Panc1 (cell line): ENCODE results near the gene AQP12B. TPM values are rescaled to one million over a fixed set of nuclear protein-coding genes. Genes with fewer than 3 reads are reported as not detected.

Experiments
- ATAC-seq: fragments of 200-7000 bp; cut with Tn5 transposase; 2 replicates; pipeline ENCODE4 v1.9.1; 2020; ENCODE audit warnings: mild to moderate bottlenecking, moderate library complexity
- BruUV-seq: library from RNA; stranded (reverse); fragments of 400-500 nt; replicated peaks from 2 replicates; lab custom pipeline; 2021; lab: Mats Ljungman, UMichigan
- CTCF ChIA-PET: fragments of 300-600 bp; sonication (Branson Sonifier 250); formaldehyde crosslinking; loops from one replicate; lab custom pipeline; 2022; ENCODE audit warnings: antibody characterized with exemption; lab: Charles Lee
- POLR2A ChIA-PET: fragments of 300-600 bp; sonication (Branson Sonifier 250); formaldehyde crosslinking; loops from one replicate; lab custom pipeline; 2022; ENCODE audit warnings: antibody characterized with exemption; lab: Charles Lee
- DNase-seq: peaks from one replicate; pipeline ENCODE4 v3.0.0-alpha.2; 2010; ENCODE audit warnings: low read depth, low spot score
- H3K27ac ChIP-seq: 2 replicates; pipeline ENCODE4 v1.5.1; 2011; ENCODE audit warnings: mild to moderate bottlenecking, low read length, inconsistent platforms
- H3K27me3 ChIP-seq: fragments of 200-500 bp; sonication (Bioruptor generic); 2 replicates; pipeline ENCODE4 v1.6.0; 2014; ENCODE audit warnings: low read length, inconsistent platforms; ENCODE audit not compliant: control insufficient read depth, insufficient read depth
- H3K36me3 ChIP-seq: fragments of 200-500 bp; sonication (Bioruptor generic); 2 replicates; pipeline ENCODE4 v1.5.1; 2014; ENCODE audit warnings: inconsistent platforms, mild to moderate bottlenecking, low read length, moderate library complexity; ENCODE audit not compliant: control insufficient read depth, insufficient read depth
- H3K4me1 ChIP-seq: 2 replicates; pipeline ENCODE4 v1.5.1; 2011; ENCODE audit warnings: inconsistent platforms, mild to moderate bottlenecking, low read length, moderate library complexity; ENCODE audit not compliant: control insufficient read depth, insufficient read depth
- H3K4me3 ChIP-seq, 2 experiments: 2 replicates each; pipeline ENCODE4 v1.5.1; 2011 to 2012; ENCODE audit warnings: low read depth in 2 of 2, low read length in 2 of 2, mild to moderate bottlenecking in 2 of 2, inconsistent platforms in 1 of 2, moderate library complexity in 1 of 2
- H3K9me3 ChIP-seq: fragments of 200-500 bp; sonication (Bioruptor generic); 2 replicates; pipeline ENCODE4 v1.5.1; 2014; ENCODE audit warnings: low read depth, mild to moderate bottlenecking, inconsistent platforms, low read length, moderate library complexity; ENCODE audit not compliant: control insufficient read depth, insufficient read depth
- POLR2AphosphoS5 ChIP-seq: IDR thresholded peaks from 2 replicates; pipeline ENCODE4 v1.6.1; 2012; ENCODE audit warnings: mild to moderate bottlenecking, low read depth, low read length, moderate library complexity
- SIN3A ChIP-seq: IDR thresholded peaks from 2 replicates; pipeline ENCODE4 v1.6.1; 2012; ENCODE audit warnings: low read depth, mild to moderate bottlenecking, low read length, moderate library complexity, borderline replicate concordance; ENCODE audit not compliant: insufficient read depth
- TCF7L2 ChIP-seq: IDR thresholded peaks from 2 replicates; pipeline ENCODE4 v1.6.1; 2011; ENCODE audit warnings: mild to moderate bottlenecking, low read depth, low read length, inconsistent platforms
- in situ Hi-C: cut with HindIII; loops from 2 replicates; pipeline ENCODE4 v1.10.0; 2016; ENCODE audit warnings: low sequenced_read_pairs, low pct_unique_long_range_greater_than_20kb
- intact Hi-C: fragments of 100-400 bp; cut with micrococcal nuclease; formaldehyde crosslinking; loops from one replicate; pipeline ENCODE4 v1.10.0; 2022; ENCODE audit not compliant: unreplicated experiment
- total RNA-seq: library from RNA; stranded (reverse); gene quantifications from one replicate; pipeline ENCODE4 v1.2.1, GENCODE V29; 2021; ENCODE audit not compliant: unreplicated experiment
- TF ChIP-seq, protein P1 (sequence below), 2 experiments: IDR thresholded peaks; 2 replicates each; pipeline ENCODE4 v1.6.1; 2011 to 2012; ENCODE audit warnings: low read depth in 2 of 2, control low read depth in 1 of 2, low read length in 1 of 2, mild to moderate bottlenecking in 1 of 2, moderate library complexity in 1 of 2; ENCODE audit not compliant: insufficient read depth in 1 of 2
- TF ChIP-seq, protein P2 (sequence below): fragments of 450-650 bp; IDR thresholded peaks from 2 replicates; pipeline ENCODE4 v1.5.1; 2017; ENCODE audit warnings: mild to moderate bottlenecking

AQP12B gene
- total RNA-seq, 1 experiment from 2014 or later: not detected

DNA sequence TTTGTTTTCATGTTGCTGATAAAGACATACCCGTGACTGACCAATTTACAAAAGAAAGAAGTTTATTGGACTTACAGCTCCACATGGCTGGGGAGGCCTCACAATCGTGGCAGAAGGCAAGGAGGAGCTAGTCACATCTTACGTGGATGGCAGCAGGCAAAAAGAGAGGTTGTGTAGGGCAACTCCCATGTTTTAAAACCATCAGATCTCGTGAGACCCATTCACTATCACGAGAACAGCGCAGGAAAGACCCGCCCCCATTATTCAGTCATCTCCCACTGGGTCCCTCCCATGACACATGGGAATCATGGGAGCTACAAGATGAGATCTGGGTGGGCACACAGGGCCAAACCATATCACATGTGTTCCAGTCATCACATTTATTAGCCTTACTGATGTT lies 25.8 kb upstream of the AQP12B start:
- Histone ChIP-seq H3K36me3 (no peaks in the 10 kb centered on the region), H3K27ac (no peak overlapping the region), H3K9me3 (no peaks in the 10 kb centered on the region), H3K4me3 (no peak overlapping the region), H3K4me1 (no peaks in the 10 kb centered on the region), H3K27me3 (no peaks in the 10 kb centered on the region)
- ATAC-seq (no peak), DNase-seq (no peak)
- BruUV-seq: no TSS peak
- in situ Hi-C loops: no loop called here
- CTCF ChIA-PET: no interaction called here
- TF ChIP-seq SIN3A (no peak), POLR2AphosphoS5 (no peak), TCF7L2 (no peak)
- TF ChIP-seq, protein P1, sequence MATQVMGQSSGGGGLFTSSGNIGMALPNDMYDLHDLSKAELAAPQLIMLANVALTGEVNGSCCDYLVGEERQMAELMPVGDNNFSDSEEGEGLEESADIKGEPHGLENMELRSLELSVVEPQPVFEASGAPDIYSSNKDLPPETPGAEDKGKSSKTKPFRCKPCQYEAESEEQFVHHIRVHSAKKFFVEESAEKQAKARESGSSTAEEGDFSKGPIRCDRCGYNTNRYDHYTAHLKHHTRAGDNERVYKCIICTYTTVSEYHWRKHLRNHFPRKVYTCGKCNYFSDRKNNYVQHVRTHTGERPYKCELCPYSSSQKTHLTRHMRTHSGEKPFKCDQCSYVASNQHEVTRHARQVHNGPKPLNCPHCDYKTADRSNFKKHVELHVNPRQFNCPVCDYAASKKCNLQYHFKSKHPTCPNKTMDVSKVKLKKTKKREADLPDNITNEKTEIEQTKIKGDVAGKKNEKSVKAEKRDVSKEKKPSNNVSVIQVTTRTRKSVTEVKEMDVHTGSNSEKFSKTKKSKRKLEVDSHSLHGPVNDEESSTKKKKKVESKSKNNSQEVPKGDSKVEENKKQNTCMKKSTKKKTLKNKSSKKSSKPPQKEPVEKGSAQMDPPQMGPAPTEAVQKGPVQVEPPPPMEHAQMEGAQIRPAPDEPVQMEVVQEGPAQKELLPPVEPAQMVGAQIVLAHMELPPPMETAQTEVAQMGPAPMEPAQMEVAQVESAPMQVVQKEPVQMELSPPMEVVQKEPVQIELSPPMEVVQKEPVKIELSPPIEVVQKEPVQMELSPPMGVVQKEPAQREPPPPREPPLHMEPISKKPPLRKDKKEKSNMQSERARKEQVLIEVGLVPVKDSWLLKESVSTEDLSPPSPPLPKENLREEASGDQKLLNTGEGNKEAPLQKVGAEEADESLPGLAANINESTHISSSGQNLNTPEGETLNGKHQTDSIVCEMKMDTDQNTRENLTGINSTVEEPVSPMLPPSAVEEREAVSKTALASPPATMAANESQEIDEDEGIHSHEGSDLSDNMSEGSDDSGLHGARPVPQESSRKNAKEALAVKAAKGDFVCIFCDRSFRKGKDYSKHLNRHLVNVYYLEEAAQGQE (IDR thresholded peaks at IDR 0.05; ENCODE audit: insufficient read depth in 1 of 2, low read depth in 2 of 2, low read length in 1 of 2): no peak
- TF ChIP-seq, protein P2, sequence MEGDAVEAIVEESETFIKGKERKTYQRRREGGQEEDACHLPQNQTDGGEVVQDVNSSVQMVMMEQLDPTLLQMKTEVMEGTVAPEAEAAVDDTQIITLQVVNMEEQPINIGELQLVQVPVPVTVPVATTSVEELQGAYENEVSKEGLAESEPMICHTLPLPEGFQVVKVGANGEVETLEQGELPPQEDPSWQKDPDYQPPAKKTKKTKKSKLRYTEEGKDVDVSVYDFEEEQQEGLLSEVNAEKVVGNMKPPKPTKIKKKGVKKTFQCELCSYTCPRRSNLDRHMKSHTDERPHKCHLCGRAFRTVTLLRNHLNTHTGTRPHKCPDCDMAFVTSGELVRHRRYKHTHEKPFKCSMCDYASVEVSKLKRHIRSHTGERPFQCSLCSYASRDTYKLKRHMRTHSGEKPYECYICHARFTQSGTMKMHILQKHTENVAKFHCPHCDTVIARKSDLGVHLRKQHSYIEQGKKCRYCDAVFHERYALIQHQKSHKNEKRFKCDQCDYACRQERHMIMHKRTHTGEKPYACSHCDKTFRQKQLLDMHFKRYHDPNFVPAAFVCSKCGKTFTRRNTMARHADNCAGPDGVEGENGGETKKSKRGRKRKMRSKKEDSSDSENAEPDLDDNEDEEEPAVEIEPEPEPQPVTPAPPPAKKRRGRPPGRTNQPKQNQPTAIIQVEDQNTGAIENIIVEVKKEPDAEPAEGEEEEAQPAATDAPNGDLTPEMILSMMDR: no peak
- intact Hi-C loops: no loop called here
- POLR2A ChIA-PET: no interaction called here

DNA sequence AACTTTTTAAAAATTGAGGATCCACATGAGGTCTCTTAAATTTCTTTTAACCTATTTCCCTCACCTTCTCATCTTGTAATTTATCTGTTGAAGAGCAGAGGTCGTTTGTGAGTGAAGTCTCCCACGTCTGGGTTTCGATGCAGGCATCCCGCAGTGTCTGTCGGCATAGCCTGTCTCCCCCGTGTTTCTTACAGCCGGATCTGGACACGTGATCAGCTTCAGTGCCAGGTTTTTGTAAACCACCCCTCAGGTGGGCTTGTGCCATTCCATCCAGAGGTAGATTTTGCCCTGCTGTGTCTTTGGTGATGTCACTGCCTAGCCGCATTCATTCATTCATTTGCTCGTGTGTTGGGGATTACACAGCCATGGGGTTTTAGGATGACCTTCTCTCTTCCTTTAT lies 25.1 kb upstream of the AQP12B start:
- H3K36me3 ChIP-seq: no peaks in the 10 kb centered on the region
- BruUV-seq: no TSS peak
- H3K27me3 ChIP-seq: no peaks in the 10 kb centered on the region
- ATAC-seq (no peak), DNase-seq (no peak)
- no peaks in the 10 kb centered on the region for H3K9me3 ChIP-seq
- in situ Hi-C loops (no loop called here), intact Hi-C loops (no loop called here)
- POLR2A ChIA-PET: no interaction called here
- H3K4me1 ChIP-seq: no peaks in the 10 kb centered on the region
- H3K4me3 ChIP-seq: no peak overlapping the region
- H3K27ac ChIP-seq: no peak overlapping the region
- CTCF ChIA-PET: no interaction called here
- TF ChIP-seq, protein P1 (IDR thresholded peaks at IDR 0.05; ENCODE audit: insufficient read depth in 1 of 2, low read depth in 2 of 2, low read length in 1 of 2): no peak
- TF ChIP-seq, protein P2: no peak
- TF ChIP-seq SIN3A: no peak
- no peak for TF ChIP-seq TCF7L2
- no peak for TF ChIP-seq POLR2AphosphoS5
